Spleen (tissue), 11 donors: ENCODE results near the gene SLC22A1. TPM values are rescaled to one million over a fixed set of nuclear protein-coding genes. Genes with fewer than 3 reads are reported as not detected.
A peak's percentile ranks its signal among the peaks of the same experiment; 100 is the strongest.

Source experiments
- DNase-seq: peaks from one replicate; pipeline ENCODE4 v3.0.0-alpha.2; 2020
- H3K27ac ChIP-seq, 8 donors: fragments of 200-600 bp; sonication (generic) in 7 of 8; 1 replicate in 4 of 8; 2 replicates in 4 of 8; pipeline versions ENCODE4 v1.5.0 to v1.8.0; 2016 to 2021; ENCODE audit warnings: inconsistent platforms in 4 of 8, mild to moderate bottlenecking in 4 of 8, moderate library complexity in 1 of 8
- H3K27me3 ChIP-seq, 7 donors: fragments of 200-600 bp; sonication (generic) in 6 of 7; replicated peaks in 1 of 7; 1 replicate in 4 of 7; 2 replicates in 3 of 7; pipeline versions ENCODE4 v1.5.0 to v1.8.0; 2016 to 2021; ENCODE audit warnings: inconsistent platforms in 3 of 7, mild to moderate bottlenecking in 1 of 7
- H3K36me3 ChIP-seq, 6 donors: fragments of 200-600 bp; sonication (generic) in 5 of 6; 1 replicate in 4 of 6; 2 replicates in 2 of 6; pipeline versions ENCODE4 v1.5.0 to v1.8.0; 2016 to 2021; ENCODE audit warnings: inconsistent platforms in 2 of 6
- H3K4me1 ChIP-seq, 6 donors: fragments of 200-600 bp; sonication (generic) in 5 of 6; 1 replicate in 3 of 6; 2 replicates in 3 of 6; pipeline versions ENCODE4 v1.5.0 to v1.8.0; 2016 to 2021; ENCODE audit warnings: inconsistent platforms in 3 of 6
- H3K4me3 ChIP-seq, 8 donors: fragments of 200-600 bp; sonication (generic) in 7 of 8; 1 replicate in 4 of 8; 2 replicates in 4 of 8; pipeline versions ENCODE4 v1.5.0 to v1.8.0; 2016 to 2021; ENCODE audit warnings: inconsistent platforms in 4 of 8, mild to moderate bottlenecking in 4 of 8, moderate library complexity in 2 of 8
- H3K9me3 ChIP-seq, 8 donors: fragments of 200-600 bp; sonication (generic) in 7 of 8; 1 replicate in 4 of 8; 2 replicates in 4 of 8; pipeline versions ENCODE4 v1.5.0 to v1.8.0; 2016 to 2021; ENCODE audit warnings: inconsistent platforms in 4 of 8
- POLR2A ChIP-seq, 3 donors: fragments of 450-650 bp; IDR thresholded peaks; one replicate each; pipeline ENCODE4 v1.5.1; 2017; ENCODE audit warnings: antibody characterized with exemption in 3 of 3, mild to moderate bottlenecking in 1 of 3
- POLR2AphosphoS5 ChIP-seq, 3 donors: sonication (generic); formaldehyde crosslinking; IDR thresholded peaks; one replicate each; pipeline ENCODE4 v1.5.1; 2017; ENCODE audit warnings: antibody characterized with exemption in 3 of 3
- WGBS, 5 donors: extraction: QIAGEN DNeasy Blood & Tissue Kit in 3 of 5; methylation state at CpG; one replicate each; pipeline versions ENCODE4 v1.1.5 to v1.1.7; 2013 to 2018; 5-methylcytosine and 5-hydroxymethylcytosine counted together
- intact Hi-C: fragments of 100-400 bp; cut with DNase I; formaldehyde crosslinking; loops from one replicate; pipeline ENCODE4 v1.15.0; 2023; ENCODE audit warnings: low total_unique reads
- polyA plus RNA-seq, 3 donors: library from polyadenylated mRNA; stranded (reverse); fragments of 200-250 nt; gene quantifications; one replicate each; pipeline ENCODE4 v1.2.1, GENCODE V29; 2013
- total RNA-seq, 7 donors: library from RNA; depleted of rRNA in 3 of 7; stranded (reverse); fragments of >200 nt in 3 of 7; fragmentation: NEBNext Ultra II Directional in 4 of 7; extraction: Animal tissue kit (Norgen Biotek cat#: 25700) in 4 of 7; gene quantifications; one replicate each; pipeline versions ENCODE4 v1.1.0 to v1.2.1, GENCODE V29; 2016 to 2021
- TF ChIP-seq, protein P1 (sequence below), 11 experiments: fragments of 200-600 bp in 7 of 11; fragments of 450-650 bp in 4 of 11; sonication (generic) in 4 of 11; IDR thresholded peaks in 8 of 11; conservative IDR thresholded peaks in 3 of 11; 1 replicate in 7 of 11; 2 replicates in 4 of 11; pipeline versions ENCODE4 v1.4.0 to v1.8.0; 2016 to 2021; ENCODE audit warnings: antibody characterized with exemption in 11 of 11, inconsistent platforms in 4 of 11, mild to moderate bottlenecking in 1 of 11
- donor health status: healthy with polysubstance abuse.
- donor health status: DM: no; HTN: no; CAD: no; lungs with moderate emphysema.
- donor health status: DM: no; HTN: no; CAD: no.
- donor health status: Bipolar disorder and iron deficiency.
- donor health status: healthy.
- donor health status: DM: no; HTN: no; CAD: no.
- donor health status: DM: yes; HTN: yes; CAD: no.

SLC22A1 gene
- total and polyA plus RNA-seq, 10 donors: 0.23 to 6.1 (median 3.9) TPM

DNA sequence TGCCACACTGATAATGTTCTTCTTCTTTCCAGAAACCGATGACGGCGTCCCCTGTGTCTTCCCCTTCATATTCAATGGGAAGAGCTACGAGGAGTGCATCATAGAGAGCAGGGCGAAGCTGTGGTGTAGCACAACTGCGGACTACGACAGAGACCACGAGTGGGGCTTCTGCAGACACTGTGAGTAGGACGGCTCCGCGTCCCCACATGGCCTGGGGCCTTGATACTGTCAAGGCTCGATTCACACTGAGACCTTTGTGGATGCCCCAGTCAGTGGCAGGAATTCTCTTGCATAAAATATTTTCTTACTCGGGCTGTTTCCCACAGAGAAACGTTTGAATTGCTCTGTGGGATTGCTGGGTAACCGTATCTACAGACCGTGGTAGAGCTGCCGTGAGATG, 41.5 kb upstream of the SLC22A1 start:
- Histone ChIP-seq H3K9me3 (no peaks in the 10 kb centered on the region), H3K4me1 (no peaks in the 10 kb centered on the region), H3K27me3 (no peaks in the 10 kb centered on the region), H3K36me3 (peaks cover 7 to 100% (median 98%) of the 10 kb centered on the region in 6 donors), H3K27ac (no peak overlapping the region), H3K4me3 (no peak overlapping the region)
- DNase-seq: no peak
- intact Hi-C loops: no loop called here
- WGBS, 5 donors: 96 to 98% (median 97%) methylated on average over 17 of the region's 17 CpGs
- TF ChIP-seq, protein P1, sequence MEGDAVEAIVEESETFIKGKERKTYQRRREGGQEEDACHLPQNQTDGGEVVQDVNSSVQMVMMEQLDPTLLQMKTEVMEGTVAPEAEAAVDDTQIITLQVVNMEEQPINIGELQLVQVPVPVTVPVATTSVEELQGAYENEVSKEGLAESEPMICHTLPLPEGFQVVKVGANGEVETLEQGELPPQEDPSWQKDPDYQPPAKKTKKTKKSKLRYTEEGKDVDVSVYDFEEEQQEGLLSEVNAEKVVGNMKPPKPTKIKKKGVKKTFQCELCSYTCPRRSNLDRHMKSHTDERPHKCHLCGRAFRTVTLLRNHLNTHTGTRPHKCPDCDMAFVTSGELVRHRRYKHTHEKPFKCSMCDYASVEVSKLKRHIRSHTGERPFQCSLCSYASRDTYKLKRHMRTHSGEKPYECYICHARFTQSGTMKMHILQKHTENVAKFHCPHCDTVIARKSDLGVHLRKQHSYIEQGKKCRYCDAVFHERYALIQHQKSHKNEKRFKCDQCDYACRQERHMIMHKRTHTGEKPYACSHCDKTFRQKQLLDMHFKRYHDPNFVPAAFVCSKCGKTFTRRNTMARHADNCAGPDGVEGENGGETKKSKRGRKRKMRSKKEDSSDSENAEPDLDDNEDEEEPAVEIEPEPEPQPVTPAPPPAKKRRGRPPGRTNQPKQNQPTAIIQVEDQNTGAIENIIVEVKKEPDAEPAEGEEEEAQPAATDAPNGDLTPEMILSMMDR (IDR thresholded peaks at IDR 0.05 in 8 of 11, conservative IDR thresholded peaks at IDR 0.05 in 3 of 11): no peak
- TF ChIP-seq POLR2A (IDR thresholded peaks at IDR 0.05) (no peak), POLR2AphosphoS5 (IDR thresholded peaks at IDR 0.05) (no peak)

GRCh38 chr6:160081398-160081797, 40.2 kb upstream of the SLC22A1 start:
- H3K4me1 ChIP-seq: no peaks in the 10 kb centered on the region
- DNase-seq: peak; percentile 39
- 93 to 98% (median 96%) methylated on average over 11 of the region's 11 CpGs for WGBS, 5 donors
- intact Hi-C loops: no loop called here
- H3K27me3 ChIP-seq: no peaks in the 10 kb centered on the region
- no peak overlapping the region for H3K27ac ChIP-seq
- no peak for TF ChIP-seq POLR2A (IDR thresholded peaks at IDR 0.05)
- TF ChIP-seq POLR2AphosphoS5 (IDR thresholded peaks at IDR 0.05): no peak
- TF ChIP-seq, protein P1 (IDR thresholded peaks at IDR 0.05 in 8 of 11, conservative IDR thresholded peaks at IDR 0.05 in 3 of 11): no peak
- peaks cover 8 to 100% (median 98%) of the 10 kb centered on the region in 6 donors for H3K36me3 ChIP-seq
- no peaks in the 10 kb centered on the region for H3K9me3 ChIP-seq
- no peak overlapping the region for H3K4me3 ChIP-seq

GRCh38 chr6:160082627-160083026, 39.0 kb upstream of the SLC22A1 start:
- Histone ChIP-seq H3K36me3 (peaks cover 8 to 100% (median 98%) of the 10 kb centered on the region in 6 donors), H3K27ac (no peak overlapping the region), H3K4me3 (no peak overlapping the region), H3K9me3 (no peaks in the 10 kb centered on the region), H3K4me1 (no peaks in the 10 kb centered on the region), H3K27me3 (no peaks in the 10 kb centered on the region)
- TF ChIP-seq, protein P1 (IDR thresholded peaks at IDR 0.05 in 8 of 11, conservative IDR thresholded peaks at IDR 0.05 in 3 of 11): no peak
- TF ChIP-seq POLR2A (IDR thresholded peaks at IDR 0.05) (no peak), POLR2AphosphoS5 (IDR thresholded peaks at IDR 0.05) (peak in 1 of 3 donors; percentile 22)
- 86 to 97% (median 91%) methylated on average over 8 of the region's 8 CpGs for WGBS, 5 donors
- no peak for DNase-seq
- intact Hi-C loops: no loop called here

- Histone ChIP-seq H3K9me3 (no peaks in the 10 kb centered on the region), H3K36me3 (peaks cover 11 to 100% (median 98%) of the 10 kb centered on the region in 6 donors), H3K4me3 (no peak overlapping the region), H3K27ac (no peak overlapping the region), H3K4me1 (no peaks in the 10 kb centered on the region), H3K27me3 (no peaks in the 10 kb centered on the region)
- WGBS, 5 donors: 94 to 97% (median 97%) methylated on average over 17 to 18 of the region's 18 CpGs
- intact Hi-C loops: no loop called here
- DNase-seq: peak; percentile 64
- TF ChIP-seq, protein P1 (IDR thresholded peaks at IDR 0.05 in 8 of 11, conservative IDR thresholded peaks at IDR 0.05 in 3 of 11): no peak
- TF ChIP-seq POLR2A (IDR thresholded peaks at IDR 0.05): no peak
- TF ChIP-seq POLR2AphosphoS5 (IDR thresholded peaks at IDR 0.05): peak in 1 of 3 donors; percentile 40
Observed at GRCh38 chr6:160084198-160084776, 37.3 kb upstream of the SLC22A1 start.
